ENCODE results near the gene POLR2J3. TPM values are rescaled to one million over a fixed set of nuclear protein-coding genes. Genes with fewer than 3 reads are reported as not detected.
A peak's percentile ranks its signal among the peaks of the same experiment; 100 is the strongest.
"Not testable (repeated sequence)": the region's sequence is repeated elsewhere in the genome, so short reads cannot be mapped to it uniquely, and the experiment has no call there.

Gene POLR2J3
- total RNA-seq, 4 donors from 2014 or later: 19.8 to 58.9 (median 51.0) TPM

DNA sequence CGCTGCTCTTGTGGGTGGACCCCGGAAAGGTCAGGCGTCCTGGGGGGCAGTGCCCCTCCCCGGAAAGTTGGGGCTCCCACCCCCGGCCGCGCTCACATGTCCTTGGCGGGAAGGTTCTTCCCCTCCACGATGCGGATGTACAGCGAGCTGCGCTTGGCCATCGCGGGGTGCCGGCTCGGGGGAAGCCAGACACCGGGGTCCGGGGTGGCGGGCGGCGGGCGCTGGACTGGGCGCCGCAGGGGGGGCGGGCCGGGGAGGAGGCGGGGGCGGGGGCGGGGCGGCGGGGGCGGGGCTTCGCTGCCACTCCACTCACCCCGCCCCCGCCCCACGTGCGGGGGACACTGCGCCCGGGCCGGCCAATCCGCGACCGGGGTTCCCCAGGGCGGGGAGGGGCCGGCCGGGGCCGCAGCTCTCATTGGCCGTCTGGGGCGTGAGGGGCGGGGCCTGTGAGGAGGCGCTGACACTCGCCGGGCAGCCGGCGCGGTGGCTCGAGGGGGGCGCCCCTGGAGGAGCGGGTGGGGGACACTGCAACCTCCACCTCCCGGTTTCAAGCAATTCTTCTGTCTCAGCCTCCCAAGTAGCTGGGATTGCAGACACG is 54.7 kb downstream of the POLR2J3 start, which contains the start of gene RASA4B:
RASA4B (minus strand) TSS at position 228 of the 598 bp plus-strand sequence; CDS start at position 161, 67 bp downstream.
- H3K9me3 ChIP-seq, H3K27me3 ChIP-seq, H3K36me3 ChIP-seq, H3K4me1 ChIP-seq, H3K27ac ChIP-seq: not testable (repeated sequence)
- peak within 1 kb of the TSS in 2 of 4 donors; percentile 40 to 44 for H3K4me3 ChIP-seq
- DNase-seq: peak in 2 of 3 donors; percentile 15 to 37

Other genes starting within 250 kb of the POLR2J3 start
- gene SPDYE6, start 216.1 kb downstream of the POLR2J3 start, total RNA-seq: not detected
- gene PRKRIP1, start 176.2 kb downstream of the POLR2J3 start, total RNA-seq: 10 to 100 TPM; 20.7 to 63.5 (median 38.2) TPM
- gene ORAI2, start 139.0 kb downstream of the POLR2J3 start, total RNA-seq: 10 to 100 TPM in 1 of 4 donors, 1 to 10 TPM in 3; 2.1 to 39.6 (median 4.2) TPM
- gene ALKBH4, start 107.7 kb downstream of the POLR2J3 start, total RNA-seq: 10 to 100 TPM; 10.7 to 40.5 (median 18.7) TPM
- 10 to 100 TPM; 22.6 to 79.2 (median 23.8) TPM for gene LRWD1, start 107.6 kb downstream of the POLR2J3 start, total RNA-seq
- 10 to 100 TPM; 13.2 to 27.9 (median 22.5) TPM for gene POLR2J, start 93.7 kb downstream of the POLR2J3 start, total RNA-seq
- 10 to 100 TPM; 31.3 to 90.8 (median 40.7) TPM for gene RASA4B, start 54.8 kb downstream of the POLR2J3 start, total RNA-seq
- 10 to 100 TPM; 12.6 to 43.9 (median 26.9) TPM for gene UPK3BL2, start 28.9 kb downstream of the POLR2J3 start, total RNA-seq
- not detected for gene SPDYE2, start 21.4 kb downstream of the POLR2J3 start, total RNA-seq
- 100 to 1,000 TPM in 2 of 4 donors, 10 to 100 TPM in 2; 43.8 to 187 (median 123) TPM for gene RASA4, start 44.2 kb upstream of the POLR2J3 start, total RNA-seq
- gene UPK3BL1, start 70.2 kb upstream of the POLR2J3 start, total RNA-seq: 10 to 100 TPM; 20.7 to 88.3 (median 41.8) TPM
- gene SPDYE2B, start 77.7 kb upstream of the POLR2J3 start, total RNA-seq: not detected
- 10 to 100 TPM in 1 of 4 donors, 1 to 10 TPM in 3; 2.6 to 27.4 (median 5.3) TPM for gene POLR2J2, start 99.1 kb upstream of the POLR2J3 start, total RNA-seq
- 10 to 100 TPM; 14.0 to 28.9 (median 26.9) TPM for gene FAM185A, start 176.4 kb upstream of the POLR2J3 start, total RNA-seq